Epithelial cell of esophagus (primary cell): Measurements from ENCODE around the gene TEPSIN.
A peak's percentile ranks its signal among the peaks of the same experiment; 100 is the strongest.

Experiments
- DNase-seq: peaks from one replicate; pipeline ENCODE4 v3.0.0; 2010; ENCODE audit warnings: low read depth
- H3K4me3 ChIP-seq: 2 replicates; pipeline ENCODE4 v1.5.1; 2011; ENCODE audit warnings: mild to moderate bottlenecking, low read length, control low read depth
- TF ChIP-seq, protein P1 (sequence below): IDR thresholded peaks from 2 replicates; pipeline ENCODE4 v1.5.1; 2011; ENCODE audit warnings: low read depth, mild to moderate bottlenecking, low read length, control low read depth, inconsistent platforms; ENCODE audit not compliant: insufficient read depth; ENCODE audit errors: missing control alignments

Gene TEPSIN

DNA sequence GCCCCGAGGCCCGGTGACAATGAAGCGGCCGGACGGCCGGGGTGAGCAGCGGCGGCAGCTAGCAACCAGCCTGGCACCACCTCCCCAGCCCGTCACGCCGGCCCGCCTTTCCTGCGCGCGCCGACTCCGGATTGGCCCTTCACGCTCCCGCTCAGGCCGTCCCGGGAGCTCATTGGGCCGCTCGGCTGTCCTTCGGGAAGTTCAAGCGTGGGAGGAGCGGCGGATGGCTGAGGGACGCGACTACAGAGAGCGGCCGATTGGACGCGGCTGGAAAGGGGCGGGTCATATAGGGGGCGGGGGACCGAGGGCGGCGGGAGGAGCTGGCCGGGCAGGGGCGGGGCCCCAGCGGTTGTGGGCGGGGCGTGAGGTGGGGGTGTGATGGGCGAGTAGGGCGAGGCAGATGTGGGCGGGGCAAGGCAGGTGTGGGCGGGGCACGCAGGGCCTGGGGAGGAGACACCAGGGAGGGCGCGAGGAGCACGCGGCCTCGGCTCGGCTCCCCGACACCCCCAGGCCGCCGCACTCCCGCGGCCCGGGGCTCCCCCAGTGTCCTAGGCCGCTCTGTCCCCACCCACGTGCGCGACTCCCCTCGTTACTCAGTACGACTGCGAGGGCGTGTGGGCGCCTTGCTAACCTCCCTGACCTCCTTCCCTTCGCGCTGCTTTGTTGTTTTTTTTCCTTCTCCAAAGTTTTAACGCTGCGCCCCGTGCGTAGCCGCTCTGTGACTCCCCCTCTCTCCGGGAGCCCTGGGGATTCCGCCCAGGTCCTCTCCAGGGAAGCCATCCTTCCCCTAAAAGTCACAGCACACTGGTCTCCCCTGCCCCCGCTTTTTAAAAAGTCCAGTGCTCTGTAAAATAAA, 15.7 kb downstream of the TEPSIN start, which contains the start of gene CEP131:
Gene CEP131, minus strand, starts transcription at position 60 of the 856 bp plus-strand sequence. CDS start 2,909 bp downstream, outside the sequence.
- peak within 1 kb of the TSS; percentile 60 for H3K4me3 ChIP-seq
- TF ChIP-seq, protein P1, sequence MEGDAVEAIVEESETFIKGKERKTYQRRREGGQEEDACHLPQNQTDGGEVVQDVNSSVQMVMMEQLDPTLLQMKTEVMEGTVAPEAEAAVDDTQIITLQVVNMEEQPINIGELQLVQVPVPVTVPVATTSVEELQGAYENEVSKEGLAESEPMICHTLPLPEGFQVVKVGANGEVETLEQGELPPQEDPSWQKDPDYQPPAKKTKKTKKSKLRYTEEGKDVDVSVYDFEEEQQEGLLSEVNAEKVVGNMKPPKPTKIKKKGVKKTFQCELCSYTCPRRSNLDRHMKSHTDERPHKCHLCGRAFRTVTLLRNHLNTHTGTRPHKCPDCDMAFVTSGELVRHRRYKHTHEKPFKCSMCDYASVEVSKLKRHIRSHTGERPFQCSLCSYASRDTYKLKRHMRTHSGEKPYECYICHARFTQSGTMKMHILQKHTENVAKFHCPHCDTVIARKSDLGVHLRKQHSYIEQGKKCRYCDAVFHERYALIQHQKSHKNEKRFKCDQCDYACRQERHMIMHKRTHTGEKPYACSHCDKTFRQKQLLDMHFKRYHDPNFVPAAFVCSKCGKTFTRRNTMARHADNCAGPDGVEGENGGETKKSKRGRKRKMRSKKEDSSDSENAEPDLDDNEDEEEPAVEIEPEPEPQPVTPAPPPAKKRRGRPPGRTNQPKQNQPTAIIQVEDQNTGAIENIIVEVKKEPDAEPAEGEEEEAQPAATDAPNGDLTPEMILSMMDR = no peak
- peak; percentile 99 for DNase-seq

DNA sequence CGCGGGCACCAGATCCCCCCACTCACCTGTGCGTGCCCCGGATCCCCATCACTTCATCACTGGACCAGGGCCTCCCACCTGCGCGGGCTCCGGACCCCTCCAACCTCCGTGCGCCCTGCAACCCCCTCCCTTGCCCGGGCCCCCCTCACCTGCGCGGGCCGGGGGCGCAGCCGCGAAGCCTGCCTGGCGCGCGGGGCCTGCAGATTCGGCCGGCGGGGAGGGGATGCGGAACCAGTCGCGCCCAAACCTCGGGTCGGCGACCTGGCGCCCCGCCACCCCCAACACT, 16.3 kb downstream of the TEPSIN start:
- no peak for DNase-seq
- peak overlapping the region; percentile 60 for H3K4me3 ChIP-seq
- TF ChIP-seq, protein P1 = no peak

DNA sequence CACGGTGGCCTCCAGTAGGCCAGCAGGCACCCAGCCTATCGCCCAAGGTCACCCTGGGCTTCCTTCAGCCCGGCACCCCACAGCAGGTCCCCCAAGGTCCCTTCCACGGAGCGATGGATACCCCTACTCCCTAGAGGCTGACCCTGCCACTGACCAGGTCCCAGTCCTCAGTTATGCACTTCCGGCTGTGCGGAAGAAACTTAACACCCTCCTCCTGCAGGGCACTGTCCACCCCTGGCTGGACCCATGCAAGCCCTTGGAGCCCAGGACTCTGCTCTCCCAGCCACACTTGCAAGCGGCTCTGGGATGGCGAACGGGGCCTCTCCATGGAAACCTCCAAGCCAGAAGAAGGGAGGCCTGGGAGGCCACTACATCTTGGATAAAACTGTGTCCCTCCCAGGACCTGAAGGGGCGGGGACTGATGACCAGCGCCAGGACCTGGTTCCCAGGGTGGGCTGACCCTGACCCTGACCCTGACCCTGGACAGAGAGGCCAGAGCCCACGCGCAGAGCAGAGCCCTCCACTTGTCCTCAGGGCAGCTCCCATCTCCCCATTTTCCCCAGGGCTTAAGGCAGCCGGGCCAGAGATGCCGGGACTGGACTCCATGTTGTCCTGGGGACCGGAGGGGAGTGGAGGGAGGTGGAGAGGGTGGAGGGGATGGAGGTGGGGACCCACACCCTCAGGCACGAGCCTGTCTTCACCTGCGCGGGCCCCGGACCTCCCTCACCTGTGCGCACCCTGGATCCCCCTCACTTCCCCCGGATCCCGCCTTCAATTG, 16.8 kb downstream of the TEPSIN start:
- no peak for DNase-seq
- TF ChIP-seq, protein P1 = no peak
- peak overlapping the region; percentile 60 for H3K4me3 ChIP-seq

DNA sequence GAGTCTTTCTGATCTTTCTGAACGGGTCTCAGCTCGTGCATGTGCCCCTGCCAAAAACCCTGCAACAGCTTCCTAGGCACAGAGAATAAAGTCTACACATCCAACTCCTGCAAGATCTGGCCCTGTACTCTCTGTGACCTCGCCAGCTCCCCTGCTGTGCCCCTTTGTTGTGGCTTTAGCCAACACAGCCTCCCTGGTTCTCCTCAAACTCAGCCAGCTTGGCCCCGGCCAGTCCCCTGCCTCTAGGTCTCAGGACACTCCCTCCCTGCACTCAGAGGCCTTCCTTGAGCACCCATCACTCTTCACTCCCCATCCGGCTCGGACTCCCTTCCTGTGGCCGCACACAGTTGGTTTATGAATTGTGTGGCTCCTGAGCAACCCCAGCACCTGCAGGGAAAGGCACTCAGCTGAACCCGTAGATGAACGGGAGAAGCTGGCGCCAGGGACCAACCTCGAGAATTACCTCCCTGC, 17.4 kb downstream of the TEPSIN start:
- DNase-seq = no peak
- TF ChIP-seq, protein P1 = no peak
- peak overlapping the region; percentile 60 for H3K4me3 ChIP-seq

DNA sequence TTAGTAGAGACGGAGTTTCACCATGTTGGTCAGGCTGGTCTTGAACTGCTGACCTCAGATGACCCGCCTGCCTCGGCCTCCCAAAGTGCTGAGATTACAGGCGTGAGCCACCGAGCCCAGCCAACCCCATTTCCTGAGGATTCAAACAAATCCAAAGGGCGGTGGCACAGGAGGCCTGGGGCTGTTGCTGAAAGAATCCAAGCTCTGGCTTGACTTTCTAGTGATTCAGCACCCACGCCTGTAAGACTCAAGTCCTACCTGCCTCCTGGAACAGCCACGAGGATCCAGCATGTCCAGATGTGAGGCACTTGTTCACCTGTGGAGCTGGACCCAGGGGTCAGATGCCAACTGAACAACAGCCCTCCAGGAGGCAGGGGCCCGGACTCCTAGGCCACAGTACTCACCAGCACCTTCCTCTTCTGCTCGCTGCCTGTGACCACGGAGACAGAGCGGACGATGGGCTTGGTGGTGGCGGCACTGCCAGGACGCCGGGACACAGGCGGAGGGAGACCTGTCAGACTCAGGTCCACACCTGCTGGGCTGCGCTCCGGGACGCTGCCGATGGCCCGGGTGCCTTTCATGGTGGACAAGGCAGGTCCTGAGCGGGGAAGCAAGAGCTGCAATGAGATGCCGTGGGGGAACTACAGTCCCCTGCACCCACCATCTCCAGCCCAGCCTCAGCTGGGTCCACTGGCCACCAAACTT, 19.2 kb downstream of the TEPSIN start:
- TF ChIP-seq, protein P1 = no peak
- peak; percentile 84 for DNase-seq
- H3K4me3 ChIP-seq = no peak overlapping the region

DNA sequence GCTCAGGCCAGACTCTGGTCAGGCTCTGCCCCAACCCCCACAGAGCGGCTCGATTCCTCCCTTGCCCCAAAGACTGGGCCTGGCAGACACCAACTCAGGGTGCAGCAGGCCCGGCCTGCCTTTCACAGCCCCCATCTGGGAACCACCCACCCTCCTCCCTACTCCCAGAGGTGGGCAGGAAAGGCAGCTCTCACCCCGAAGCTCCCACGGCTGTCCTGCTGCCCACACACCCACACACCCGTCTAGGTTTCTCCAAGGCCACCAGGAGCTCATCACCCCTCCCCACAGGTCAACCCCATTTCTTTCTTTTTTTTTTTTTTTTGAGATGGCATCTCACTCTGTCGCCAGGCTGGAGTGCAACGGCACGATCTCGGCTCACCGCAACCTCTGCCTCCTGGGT, 19.9 kb downstream of the TEPSIN start:
- TF ChIP-seq, protein P1 = no peak

More for the DNA sequence above, 19.9 kb downstream of the TEPSIN start:
- no peak overlapping the region for H3K4me3 ChIP-seq
- no peak for DNase-seq
